Testis (tissue), 2 donors: ENCODE results near the gene SSR1.

Source experiments
- CTCF ChIP-seq, 3 experiments: fragments of 450-650 bp in 2 of 3; fragments of 200-600 bp in 1 of 3; sonication (generic) in 1 of 3; IDR thresholded peaks; one replicate each; pipeline ENCODE4 v1.5.1; 2016 to 2019; ENCODE audit warnings: antibody characterized with exemption in 3 of 3, mild to moderate bottlenecking in 2 of 3, moderate library complexity in 1 of 3
- POLR2A ChIP-seq: fragments of 450-650 bp; IDR thresholded peaks from one replicate; pipeline ENCODE4 v1.6.1; 2017; ENCODE audit warnings: antibody characterized with exemption, mild to moderate bottlenecking, moderate library complexity

GRCh38 chr6:7249946-7250643 lies 62.9 kb downstream of the SSR1 start:
- no peak for TF ChIP-seq POLR2A
- no peak for TF ChIP-seq CTCF (IDR thresholded peaks at IDR 0.05)
